ENCODE results near the gene HOXD3. TPM values are rescaled to one million over a fixed set of nuclear protein-coding genes. Genes with fewer than 3 reads are reported as not detected.

The HOXD3 gene
- total RNA-seq, 2 experiments from 2014 or later, result not detected

DNA sequence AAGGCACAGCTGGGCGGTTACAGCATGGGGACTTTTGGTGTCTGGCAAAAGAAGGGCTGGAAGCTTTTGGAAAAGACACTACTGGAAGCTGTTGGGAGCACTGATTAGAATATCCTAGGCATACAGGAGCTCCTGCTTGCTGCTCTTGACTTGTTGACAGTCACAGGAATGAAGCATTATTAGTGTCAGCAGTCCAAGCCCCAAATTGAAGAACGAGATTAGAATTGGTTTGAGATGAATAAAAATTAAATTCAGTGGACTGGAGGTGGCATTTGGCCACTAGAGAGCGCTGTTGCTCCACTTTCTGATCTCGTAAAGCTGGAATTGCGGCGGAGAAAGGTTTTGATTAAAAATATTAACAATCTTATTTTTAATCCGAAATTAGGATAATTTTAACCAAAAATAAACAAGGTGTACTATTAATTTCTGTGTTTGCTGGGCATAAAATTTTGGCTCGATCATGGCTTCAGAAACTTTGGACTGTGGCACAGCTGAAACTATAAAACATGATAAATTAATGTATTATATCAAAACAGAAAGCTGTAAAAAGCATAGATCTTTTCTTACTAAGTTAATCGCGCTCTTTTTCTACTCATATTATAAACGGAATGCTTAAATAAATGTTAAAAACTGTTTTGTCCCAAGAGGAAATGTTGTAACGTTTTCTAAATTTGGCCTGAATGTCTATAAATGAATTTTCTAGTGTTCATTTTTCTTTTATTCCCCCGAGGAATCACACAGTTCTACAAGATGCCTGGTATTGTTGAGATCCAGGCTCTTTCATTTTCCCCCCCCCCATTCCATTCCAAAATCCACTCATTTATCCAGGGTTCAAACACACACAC, 30.0 kb upstream of the HOXD3 start:
- Histone ChIP-seq H3K9me3 (ENCODE audit: low read length) (no peaks in the 10 kb centered on the region), H2AFZ (ENCODE audit: low read length) (no peak overlapping the region), H3K27ac (ENCODE audit: low read depth, low read length, poor library complexity, severe bottlenecking) (no peak overlapping the region), H3K4me2 (ENCODE audit: low read length) (no peak overlapping the region), H3K79me2 (ENCODE audit: insufficient read depth, low read depth, low read length) (no peaks in the 10 kb centered on the region), H3K9me2 (ENCODE audit: insufficient read depth, low read length) (no peaks in the 10 kb centered on the region), H4K20me1 (ENCODE audit: insufficient read depth, low read length) (no peaks in the 10 kb centered on the region), H3K36me3 (ENCODE audit: insufficient read depth, low read length) (no peaks in the 10 kb centered on the region), H3K4me1 (ENCODE audit: insufficient read depth, low read length, poor library complexity, severe bottlenecking) (no peaks in the 10 kb centered on the region), H3K4me3 (ENCODE audit: low read depth, low read length, poor library complexity, severe bottlenecking) (no peak overlapping the region)
- DNase-seq (ENCODE audit: low spot score), result peak; percentile 66
- ChIA-PET POLR2A (interaction anchor here (0.5 to 0.6 kb wide), 2 partner anchors 53 to 688 kb away, joined by 3 read pairs; no protein-coding TSS in a partner anchor), CTCF (ENCODE audit: unreplicated experiment) (interaction anchor here (0.5 to 1.4 kb wide), 5 partner anchors 33 to 1888 kb away, joined by 3 to 6 read pairs (median 4); no protein-coding TSS in a partner anchor)
- intact Hi-C loops (cut with micrococcal nuclease; ENCODE audit: unreplicated experiment), result loop anchor here (1.0 to 5.0 kb wide), 5 partner anchors 328 to 1020 kb away; no protein-coding TSS in a partner anchor
- TF ChIP-seq, protein P1, sequence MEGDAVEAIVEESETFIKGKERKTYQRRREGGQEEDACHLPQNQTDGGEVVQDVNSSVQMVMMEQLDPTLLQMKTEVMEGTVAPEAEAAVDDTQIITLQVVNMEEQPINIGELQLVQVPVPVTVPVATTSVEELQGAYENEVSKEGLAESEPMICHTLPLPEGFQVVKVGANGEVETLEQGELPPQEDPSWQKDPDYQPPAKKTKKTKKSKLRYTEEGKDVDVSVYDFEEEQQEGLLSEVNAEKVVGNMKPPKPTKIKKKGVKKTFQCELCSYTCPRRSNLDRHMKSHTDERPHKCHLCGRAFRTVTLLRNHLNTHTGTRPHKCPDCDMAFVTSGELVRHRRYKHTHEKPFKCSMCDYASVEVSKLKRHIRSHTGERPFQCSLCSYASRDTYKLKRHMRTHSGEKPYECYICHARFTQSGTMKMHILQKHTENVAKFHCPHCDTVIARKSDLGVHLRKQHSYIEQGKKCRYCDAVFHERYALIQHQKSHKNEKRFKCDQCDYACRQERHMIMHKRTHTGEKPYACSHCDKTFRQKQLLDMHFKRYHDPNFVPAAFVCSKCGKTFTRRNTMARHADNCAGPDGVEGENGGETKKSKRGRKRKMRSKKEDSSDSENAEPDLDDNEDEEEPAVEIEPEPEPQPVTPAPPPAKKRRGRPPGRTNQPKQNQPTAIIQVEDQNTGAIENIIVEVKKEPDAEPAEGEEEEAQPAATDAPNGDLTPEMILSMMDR (conservative IDR thresholded peaks at IDR 0.05; ENCODE audit: low read length), result peak; percentile 99
- TF ChIP-seq EZH2phosphoT487 (IDR thresholded peaks at IDR 0.05; ENCODE audit: borderline replicate concordance, low read depth, low read length), result no peak
- BruUV-seq (replicated peaks), result no TSS peak

DNA sequence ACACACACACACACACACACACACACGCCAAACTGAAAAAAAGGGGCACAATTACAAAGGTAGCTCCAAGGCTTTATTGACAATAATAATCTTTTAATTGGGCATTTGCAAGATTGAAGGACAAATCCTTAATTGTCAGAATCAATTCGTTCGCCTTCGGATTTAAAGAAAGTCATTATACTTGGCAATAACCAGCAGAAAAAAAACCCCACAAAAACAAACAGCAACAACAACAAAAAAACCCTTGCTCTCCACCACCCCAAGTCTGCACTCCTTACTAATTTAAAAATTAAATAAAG, 29.4 kb upstream of the HOXD3 start:
- no peak for TF ChIP-seq EZH2phosphoT487 (IDR thresholded peaks at IDR 0.05; ENCODE audit: borderline replicate concordance, low read depth, low read length)
- TF ChIP-seq, protein P1 (conservative IDR thresholded peaks at IDR 0.05; ENCODE audit: low read length), result no peak
- no TSS peak for BruUV-seq (replicated peaks)
- no peaks in the 10 kb centered on the region for H3K4me1 ChIP-seq (ENCODE audit: insufficient read depth, low read length, poor library complexity, severe bottlenecking)
- no peak overlapping the region for H2AFZ ChIP-seq (ENCODE audit: low read length)
- H3K9me3 ChIP-seq (ENCODE audit: low read length), result no peaks in the 10 kb centered on the region
- H3K9me2 ChIP-seq (ENCODE audit: insufficient read depth, low read length), result no peaks in the 10 kb centered on the region
- H4K20me1 ChIP-seq (ENCODE audit: insufficient read depth, low read length), result no peaks in the 10 kb centered on the region
- POLR2A ChIA-PET, result interaction anchor here (0.6 kb wide), 1 partner anchor 689 kb away, joined by 3 read pairs; no protein-coding TSS in a partner anchor
- CTCF ChIA-PET (ENCODE audit: unreplicated experiment), result interaction anchor here (0.6 to 1.4 kb wide), 6 partner anchors 34 to 1887 kb away, joined by 3 to 6 read pairs (median 4); no protein-coding TSS in a partner anchor
- H3K4me2 ChIP-seq (ENCODE audit: low read length), result no peak overlapping the region
- H3K4me3 ChIP-seq (ENCODE audit: low read depth, low read length, poor library complexity, severe bottlenecking), result no peak overlapping the region
- no peaks in the 10 kb centered on the region for H3K36me3 ChIP-seq (ENCODE audit: insufficient read depth, low read length)
- no peaks in the 10 kb centered on the region for H3K79me2 ChIP-seq (ENCODE audit: insufficient read depth, low read depth, low read length)
- DNase-seq (ENCODE audit: low spot score), result no peak
- intact Hi-C loops (cut with micrococcal nuclease; ENCODE audit: unreplicated experiment), result loop anchor here (1.0 to 5.0 kb wide), 5 partner anchors 327 to 1019 kb away; no protein-coding TSS in a partner anchor
- H3K27ac ChIP-seq (ENCODE audit: low read depth, low read length, poor library complexity, severe bottlenecking), result no peak overlapping the region

Measured in OCI-LY7 (cell line).